SK-N-SH treated with all-trans-retinoic acid at 6 μM for 48 hours (cell line): Measurements from ENCODE around the gene UTF1.

Experiments
- CREB5 ChIP-seq: fragments of 250-450 bp; sonication (Bioruptor Pico); IDR thresholded peaks from 2 replicates; pipeline ENCODE4 v1.5.1; 2020; ENCODE audit warnings: low read depth, mild to moderate bottlenecking, moderate library complexity
- ISL1 ChIP-seq: fragments of 250-450 bp; sonication (Bioruptor Pico); IDR thresholded peaks from 2 replicates; pipeline ENCODE4 v2.1.2; 2022; ENCODE audit warnings: mild to moderate bottlenecking, moderate library complexity
- PATZ1 ChIP-seq: fragments of 250-450 bp; sonication (Bioruptor Pico); IDR thresholded peaks from 2 replicates; pipeline ENCODE4 v1.8.0; 2020; ENCODE audit warnings: mild to moderate bottlenecking, moderate library complexity, borderline replicate concordance
- ZNF565 ChIP-seq: fragments of 450-650 bp; formaldehyde crosslinking; conservative IDR thresholded peaks from 2 replicates; pipeline ENCODE4 v1.5.0; 2020; ENCODE audit warnings: low read depth, mild to moderate bottlenecking, moderate library complexity
- ZNF70 ChIP-seq: fragments of 450-650 bp; formaldehyde crosslinking; IDR thresholded peaks from 2 replicates; pipeline ENCODE4 v1.5.0; 2020; ENCODE audit warnings: mild to moderate bottlenecking, moderate library complexity

- TF ChIP-seq ISL1 (CRISPR knock-in tag), result no peak
- TF ChIP-seq ZNF565 (CRISPR knock-in tag), result no peak
- TF ChIP-seq PATZ1 (CRISPR knock-in tag), result no peak
- no peak for TF ChIP-seq ZNF70 (CRISPR knock-in tag)
- no peak for TF ChIP-seq CREB5 (CRISPR knock-in tag)
Measured at GRCh38 chr10:133267829-133268228, 37.8 kb downstream of the UTF1 start.
